ENCODE measurements around the gene IRF1. TPM values are rescaled to one million over a fixed set of nuclear protein-coding genes. Genes with fewer than 3 reads are reported as not detected.
"Not testable (repeated sequence)": the region's sequence is repeated elsewhere in the genome, so short reads cannot be mapped to it uniquely, and the experiment has no call there.

IRF1 gene
- total RNA-seq, 2 donors from 2014 or later = 42.2 to 47.0 TPM

DNA sequence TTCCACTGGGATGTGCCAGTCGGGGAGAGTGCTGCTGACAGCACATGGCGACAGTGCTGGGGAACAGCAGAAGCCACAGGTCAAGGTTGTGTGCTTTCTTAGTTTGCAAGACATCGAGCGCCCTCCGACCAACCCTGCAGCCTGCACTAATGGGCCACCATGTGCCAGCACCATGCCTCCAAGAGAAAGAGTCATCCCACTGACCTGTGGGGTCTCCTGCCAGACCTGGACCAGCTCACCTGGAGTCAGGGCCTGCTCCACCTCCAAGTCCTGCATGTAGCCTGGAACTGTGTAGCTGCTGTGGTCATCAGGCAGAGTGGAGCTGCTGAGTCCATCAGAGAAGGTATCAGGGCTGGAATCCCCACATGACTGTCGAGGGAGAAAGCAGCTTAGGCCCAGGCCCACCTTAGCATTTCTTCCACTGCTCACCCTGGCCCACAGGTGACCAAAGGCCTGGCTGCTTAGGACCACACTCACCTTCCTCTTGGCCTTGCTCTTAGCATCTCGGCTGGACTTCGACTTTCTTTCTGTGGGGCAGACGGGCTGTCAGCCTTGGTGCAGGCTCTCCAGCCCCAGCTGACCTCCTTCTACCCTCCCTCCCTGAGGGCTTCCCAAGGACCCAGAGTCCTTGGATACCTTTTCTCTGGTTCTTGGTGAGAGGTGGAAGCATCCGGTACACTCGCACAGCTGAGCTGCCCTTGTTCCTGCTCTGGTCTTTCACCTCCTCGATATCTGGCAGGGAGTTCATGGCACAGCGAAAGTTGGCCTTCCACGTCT is 4.1 kb downstream of the IRF1 start:
- no peak for DNase-seq (ENCODE audit: low spot score)
- no peaks in the 10 kb centered on the region for H3K9me3 ChIP-seq
- H3K36me3 ChIP-seq = peaks cover 8 to 23% of the 10 kb centered on the region in 2 donors
- no peaks in the 10 kb centered on the region for H3K27me3 ChIP-seq (replicated peaks; ENCODE audit: insufficient read depth)
- 92% methylated on average over 14 of the region's 14 CpGs for WGBS
- peaks cover 11% of the 10 kb centered on the region for H3K4me1 ChIP-seq (replicated peaks)
- no peak overlapping the region for H3K4me3 ChIP-seq
- TF ChIP-seq POLR2A (IDR thresholded peaks at IDR 0.05) = no peak
- TF ChIP-seq POLR2AphosphoS5 (IDR thresholded peaks at IDR 0.05) = no peak
- TF ChIP-seq, protein P1, sequence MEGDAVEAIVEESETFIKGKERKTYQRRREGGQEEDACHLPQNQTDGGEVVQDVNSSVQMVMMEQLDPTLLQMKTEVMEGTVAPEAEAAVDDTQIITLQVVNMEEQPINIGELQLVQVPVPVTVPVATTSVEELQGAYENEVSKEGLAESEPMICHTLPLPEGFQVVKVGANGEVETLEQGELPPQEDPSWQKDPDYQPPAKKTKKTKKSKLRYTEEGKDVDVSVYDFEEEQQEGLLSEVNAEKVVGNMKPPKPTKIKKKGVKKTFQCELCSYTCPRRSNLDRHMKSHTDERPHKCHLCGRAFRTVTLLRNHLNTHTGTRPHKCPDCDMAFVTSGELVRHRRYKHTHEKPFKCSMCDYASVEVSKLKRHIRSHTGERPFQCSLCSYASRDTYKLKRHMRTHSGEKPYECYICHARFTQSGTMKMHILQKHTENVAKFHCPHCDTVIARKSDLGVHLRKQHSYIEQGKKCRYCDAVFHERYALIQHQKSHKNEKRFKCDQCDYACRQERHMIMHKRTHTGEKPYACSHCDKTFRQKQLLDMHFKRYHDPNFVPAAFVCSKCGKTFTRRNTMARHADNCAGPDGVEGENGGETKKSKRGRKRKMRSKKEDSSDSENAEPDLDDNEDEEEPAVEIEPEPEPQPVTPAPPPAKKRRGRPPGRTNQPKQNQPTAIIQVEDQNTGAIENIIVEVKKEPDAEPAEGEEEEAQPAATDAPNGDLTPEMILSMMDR (IDR thresholded peaks at IDR 0.05) = no peak
- peak overlapping the region in 1 of 2 donors; percentile 15 for H3K27ac ChIP-seq
- intact Hi-C loops (cut with DNase I) = no loop called here

DNA sequence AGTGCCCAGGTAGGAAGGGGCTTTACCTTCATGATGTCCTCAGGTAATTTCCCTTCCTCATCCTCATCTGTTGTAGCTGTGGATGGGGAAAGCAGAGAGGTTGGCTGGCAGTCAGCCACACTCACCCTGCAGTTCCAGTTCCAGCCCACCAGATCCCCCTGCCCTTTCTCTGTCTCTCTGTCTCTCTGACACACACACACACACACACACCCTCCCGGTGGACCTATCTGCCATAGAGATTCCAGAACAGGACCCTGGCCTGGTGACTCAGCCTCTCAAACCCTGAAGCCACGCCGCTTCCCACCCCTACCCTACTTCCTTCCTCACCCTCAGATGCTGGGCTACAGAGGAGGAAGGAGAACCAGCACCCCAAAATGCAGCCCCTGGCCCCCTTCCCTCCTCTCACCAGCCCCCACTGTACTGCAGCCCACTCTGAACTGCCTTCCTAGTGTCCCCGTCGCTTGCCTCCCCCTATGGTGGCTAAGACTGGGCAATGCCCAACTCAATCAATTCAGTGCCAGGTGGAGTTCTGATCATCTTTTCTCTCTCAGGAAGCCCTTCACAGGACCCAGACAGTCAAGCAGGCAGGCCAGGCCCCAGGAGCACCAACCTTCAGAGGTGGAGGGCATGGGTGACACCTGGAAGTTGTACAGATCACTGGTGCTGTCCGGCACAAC is 4.8 kb downstream of the IRF1 start:
- Histone ChIP-seq H3K27me3 (replicated peaks; ENCODE audit: insufficient read depth) (no peaks in the 10 kb centered on the region), H3K4me3 (no peak overlapping the region), H3K4me1 (replicated peaks) (peaks cover 8% of the 10 kb centered on the region), H3K36me3 (peaks cover 8 to 23% of the 10 kb centered on the region in 2 donors), H3K27ac (no peak overlapping the region), H3K9me3 (no peaks in the 10 kb centered on the region)
- DNase-seq (ENCODE audit: low spot score) = no peak
- TF ChIP-seq POLR2A (IDR thresholded peaks at IDR 0.05) (no peak), POLR2AphosphoS5 (IDR thresholded peaks at IDR 0.05) (no peak)
- TF ChIP-seq, protein P1 (IDR thresholded peaks at IDR 0.05) = no peak
- WGBS = 73% methylated on average over 6 of the region's 6 CpGs
- intact Hi-C loops (cut with DNase I) = no loop called here

DNA sequence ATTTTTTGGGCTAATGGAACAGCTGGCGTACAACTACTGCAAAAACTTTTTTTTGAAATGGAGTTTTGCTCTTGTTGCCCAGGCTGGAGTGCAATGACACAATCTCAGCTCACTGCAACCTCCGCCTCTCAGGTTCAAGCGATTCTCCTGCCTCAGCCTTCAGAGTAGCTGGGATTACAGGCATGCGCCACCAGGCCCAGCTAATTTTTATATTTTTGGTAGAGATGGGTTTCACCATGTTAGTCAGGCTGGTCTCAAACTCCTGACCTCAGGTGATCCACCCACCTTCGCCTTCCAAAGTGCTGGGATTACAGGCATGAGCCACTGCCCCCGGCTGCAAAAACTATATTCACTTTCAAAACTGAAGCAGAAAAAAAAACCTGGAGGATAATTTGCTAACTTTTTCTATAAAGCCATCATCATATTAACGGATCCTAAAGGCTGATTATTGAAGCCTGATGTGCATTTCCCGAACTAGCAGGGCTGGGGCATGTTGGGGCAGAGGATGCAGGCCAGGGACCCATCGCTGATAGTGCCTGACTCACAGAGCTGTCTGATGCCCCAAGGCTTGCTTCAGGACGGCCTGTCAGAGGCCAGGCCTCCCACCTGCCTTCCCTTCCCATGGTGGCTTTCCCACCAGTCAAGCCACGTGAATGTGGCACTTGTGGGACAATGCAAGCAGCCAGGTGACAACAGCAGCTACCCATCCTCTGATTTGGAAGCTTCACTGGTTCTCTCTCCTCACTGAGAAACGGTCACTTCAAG is 5.5 kb downstream of the IRF1 start:
- peaks cover 8 to 23% of the 10 kb centered on the region in 2 donors for H3K36me3 ChIP-seq
- intact Hi-C loops (cut with DNase I); H3K27me3 ChIP-seq (replicated peaks; ENCODE audit: insufficient read depth): not testable (repeated sequence)

DNA sequence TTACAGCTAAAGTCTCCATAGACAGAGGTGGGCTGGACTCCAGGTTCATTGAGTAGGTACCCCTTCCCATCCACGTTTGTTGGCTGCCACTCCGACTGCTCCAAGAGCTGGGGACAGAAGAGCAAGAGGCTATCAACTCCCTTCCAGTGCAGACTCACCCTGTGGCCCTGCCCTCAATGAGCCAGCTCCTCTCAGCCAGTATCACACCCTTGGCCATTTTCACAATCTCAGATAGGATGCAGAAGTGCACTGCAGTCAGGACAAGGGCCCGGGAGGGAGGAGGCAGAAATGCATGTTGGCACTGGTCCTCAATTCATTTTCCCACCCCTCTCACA is 6.2 kb downstream of the IRF1 start:
- peaks cover 8% of the 10 kb centered on the region for H3K4me1 ChIP-seq (replicated peaks)

More for the DNA sequence above, 5.5 kb downstream of the IRF1 start:
- not testable (repeated sequence) for H3K4me1 ChIP-seq (replicated peaks); H3K4me3 ChIP-seq; DNase-seq (ENCODE audit: low spot score); H3K27ac ChIP-seq; H3K9me3 ChIP-seq
- 79% methylated on average over 12 of the region's 12 CpGs for WGBS

DNA sequence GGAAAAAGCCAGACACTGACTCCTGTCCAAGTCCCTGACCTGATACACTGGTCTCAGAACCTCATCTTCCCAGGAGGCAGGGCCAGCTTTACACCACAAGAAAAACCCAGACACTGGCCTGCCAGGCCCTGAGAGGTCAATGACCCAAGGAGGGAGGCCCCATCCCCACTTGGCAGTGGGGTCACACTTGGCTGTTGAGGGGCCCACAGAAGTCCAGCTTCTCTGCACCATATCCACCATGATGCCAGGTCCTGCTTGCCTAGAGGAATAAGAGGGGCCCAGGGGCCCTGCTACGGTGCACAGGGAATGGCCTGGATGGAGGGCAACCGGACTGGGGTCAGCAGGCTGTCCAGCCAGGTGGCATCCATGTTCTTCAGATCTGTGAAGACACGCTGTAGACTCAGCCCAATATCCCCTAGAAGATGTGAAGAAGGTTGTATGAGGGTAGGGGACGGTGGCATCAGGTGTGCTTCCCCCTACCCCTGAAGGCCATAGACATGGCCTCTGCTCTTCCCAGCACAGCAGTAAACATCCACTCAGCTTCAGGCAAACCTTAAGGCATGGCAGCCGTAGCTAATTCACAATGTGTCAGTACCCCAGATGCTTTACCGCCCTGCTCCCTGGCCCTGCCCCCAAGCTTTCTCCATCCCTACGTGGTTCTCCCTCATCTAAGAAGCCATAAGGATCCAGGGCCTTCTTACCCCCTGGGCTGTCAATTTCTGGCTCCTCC is 6.7 kb downstream of the IRF1 start:
- no peak for DNase-seq (ENCODE audit: low spot score)
- H3K36me3 ChIP-seq = peaks cover 8 to 23% of the 10 kb centered on the region in 2 donors
- intact Hi-C loops (cut with DNase I) = no loop called here

More for the DNA sequence above, 6.2 kb downstream of the IRF1 start:
- no peak for DNase-seq (ENCODE audit: low spot score)
- intact Hi-C loops (cut with DNase I) = no loop called here
- TF ChIP-seq POLR2A (IDR thresholded peaks at IDR 0.05) = no peak
- no peaks in the 10 kb centered on the region for H3K27me3 ChIP-seq (replicated peaks; ENCODE audit: insufficient read depth)
- 65% methylated on average over 3 of the region's 3 CpGs for WGBS
- H3K4me3 ChIP-seq = no peak overlapping the region
- no peak overlapping the region for H3K27ac ChIP-seq
- peaks cover 8 to 23% of the 10 kb centered on the region in 2 donors for H3K36me3 ChIP-seq
- no peaks in the 10 kb centered on the region for H3K9me3 ChIP-seq

More for the DNA sequence above, 6.7 kb downstream of the IRF1 start:
- Histone ChIP-seq H3K4me1 (replicated peaks) (peaks cover 8% of the 10 kb centered on the region), H3K4me3 (no peak overlapping the region), H3K27ac (no peak overlapping the region), H3K27me3 (replicated peaks; ENCODE audit: insufficient read depth) (no peaks in the 10 kb centered on the region), H3K9me3 (no peaks in the 10 kb centered on the region)
- TF ChIP-seq POLR2A (IDR thresholded peaks at IDR 0.05) (no peak), POLR2AphosphoS5 (IDR thresholded peaks at IDR 0.05) (no peak)
- TF ChIP-seq, protein P1 (IDR thresholded peaks at IDR 0.05) = no peak
- WGBS = 84% methylated on average over 7 of the region's 7 CpGs

Measured in prostate gland (tissue), 2 donors.